Mesodermal cell (in vitro differentiated cells): ENCODE results near the gene THAP9.

Experiments used
- H3K27ac ChIP-seq: 2 replicates; pipeline ENCODE4 v1.7.0; 2013; ENCODE audit warnings: mild to moderate bottlenecking, low read depth, low read length, moderate library complexity; ENCODE audit not compliant: severe bottlenecking
- H3K36me3 ChIP-seq: 2 replicates; pipeline ENCODE4 v1.7.1; 2013; ENCODE audit warnings: mild to moderate bottlenecking, low read length, moderate library complexity; ENCODE audit not compliant: control insufficient read depth, insufficient read depth
- H3K4me1 ChIP-seq: one replicate; pipeline ENCODE4 v1.7.1; 2013; ENCODE audit warnings: mild to moderate bottlenecking, low read length; ENCODE audit not compliant: insufficient read depth, control insufficient read depth, poor library complexity, severe bottlenecking
- H3K4me3 ChIP-seq: 2 replicates; pipeline ENCODE4 v1.7.0; 2013; ENCODE audit warnings: low read length, control low read depth, mild to moderate bottlenecking; ENCODE audit not compliant: insufficient read depth, poor library complexity, severe bottlenecking; ENCODE audit errors: extremely low read depth
- H3K9me3 ChIP-seq: 2 replicates; pipeline ENCODE4 v1.7.1; 2013; ENCODE audit warnings: mild to moderate bottlenecking, low read length, moderate library complexity; ENCODE audit not compliant: control insufficient read depth
- WGBS, 2 experiments: methylation state at CpG; one replicate each; pipeline ENCODE4 v1.1.5; 2013; ENCODE audit warnings: missing lambda C conversion rate in 2 of 2; ENCODE audit not compliant: insufficient coverage in 2 of 2; 5-methylcytosine and 5-hydroxymethylcytosine counted together

The THAP9 gene

GRCh38 chr4:82918091-82918490 lies 17.6 kb downstream of the THAP9 start:
- Histone ChIP-seq H3K27ac (no peak overlapping the region), H3K9me3 (no peaks in the 10 kb centered on the region), H3K4me3 (no peak overlapping the region), H3K4me1 (no peaks in the 10 kb centered on the region), H3K36me3 (peaks cover 5% of the 10 kb centered on the region)
- 91 to 100% methylated on average over 7 of the region's 7 CpGs for WGBS, 2 experiments

GRCh38 chr4:82919386-82919785 lies 18.9 kb downstream of the THAP9 start:
- WGBS, 2 experiments, result 100% methylated on average over 1 of the region's 2 CpGs; no CpG with 5 or more reads in 1 of the 2 experiments
- Histone ChIP-seq H3K9me3 (no peaks in the 10 kb centered on the region), H3K36me3 (peaks cover 5% of the 10 kb centered on the region), H3K27ac (no peak overlapping the region), H3K4me1 (no peaks in the 10 kb centered on the region), H3K4me3 (no peak overlapping the region)

GRCh38 chr4:82921795-82922194 lies 21.3 kb downstream of the THAP9 start:
- Histone ChIP-seq H3K27ac (no peak overlapping the region), H3K9me3 (no peaks in the 10 kb centered on the region), H3K4me3 (no peak overlapping the region), H3K36me3 (peaks cover 10% of the 10 kb centered on the region), H3K4me1 (no peaks in the 10 kb centered on the region)

- H3K9me3 ChIP-seq, result no peaks in the 10 kb centered on the region
- no peak overlapping the region for H3K4me3 ChIP-seq
- 94% methylated on average over 2 of the region's 5 CpGs; no CpG with 5 or more reads in 1 of the 2 experiments for WGBS, 2 experiments
- H3K36me3 ChIP-seq, result peaks cover 44% of the 10 kb centered on the region
- no peaks in the 10 kb centered on the region for H3K4me1 ChIP-seq
- no peak overlapping the region for H3K27ac ChIP-seq
These were observed 30.6 kb downstream of the THAP9 start for GRCh38 chr4:82930848-82931755.

- peaks cover 70% of the 10 kb centered on the region for H3K36me3 ChIP-seq
- H3K4me1 ChIP-seq, result no peaks in the 10 kb centered on the region
- no peaks in the 10 kb centered on the region for H3K9me3 ChIP-seq
- no peak overlapping the region for H3K4me3 ChIP-seq
- no peak overlapping the region for H3K27ac ChIP-seq
These were observed 33.9 kb downstream of the THAP9 start for GRCh38 chr4:82934441-82934840.

GRCh38 chr4:82939414-82939813 lies 38.9 kb downstream of the THAP9 start:
- peaks cover 46% of the 10 kb centered on the region for H3K36me3 ChIP-seq
- no peak overlapping the region for H3K4me3 ChIP-seq
- no peaks in the 10 kb centered on the region for H3K4me1 ChIP-seq
- H3K9me3 ChIP-seq, result no peaks in the 10 kb centered on the region
- no peak overlapping the region for H3K27ac ChIP-seq
- WGBS, 2 experiments, result no CpG with 5 or more reads among the region's 2 CpGs

- Histone ChIP-seq H3K27ac (no peak overlapping the region), H3K36me3 (peaks cover 12% of the 10 kb centered on the region), H3K9me3 (no peaks in the 10 kb centered on the region), H3K4me1 (no peaks in the 10 kb centered on the region), H3K4me3 (no peak overlapping the region)
These were observed 47.0 kb downstream of the THAP9 start for GRCh38 chr4:82947498-82947897.

- no peak overlapping the region for H3K4me3 ChIP-seq
- WGBS, 2 experiments, result no CpG with 5 or more reads among the region's 1 CpG
- H3K36me3 ChIP-seq, result peaks cover 17% of the 10 kb centered on the region
- H3K4me1 ChIP-seq, result no peaks in the 10 kb centered on the region
- H3K27ac ChIP-seq, result no peak overlapping the region
- H3K9me3 ChIP-seq, result no peaks in the 10 kb centered on the region
These were observed 48.2 kb downstream of the THAP9 start for GRCh38 chr4:82948647-82949204.

- no CpG with 5 or more reads among the region's 2 CpGs for WGBS, 2 experiments
- peaks cover 5% of the 10 kb centered on the region for H3K36me3 ChIP-seq
- H3K9me3 ChIP-seq, result no peaks in the 10 kb centered on the region
- H3K27ac ChIP-seq, result no peak overlapping the region
- H3K4me1 ChIP-seq, result no peaks in the 10 kb centered on the region
- H3K4me3 ChIP-seq, result no peak overlapping the region
These were observed 50.7 kb downstream of the THAP9 start for GRCh38 chr4:82951196-82951595.

- WGBS, 2 experiments, result 100% methylated on average over 3 of the region's 4 CpGs; no CpG with 5 or more reads in 1 of the 2 experiments
- no peak overlapping the region for H3K27ac ChIP-seq
- H3K4me1 ChIP-seq, result no peaks in the 10 kb centered on the region
- H3K36me3 ChIP-seq, result peaks cover 17% of the 10 kb centered on the region
- H3K4me3 ChIP-seq, result no peak overlapping the region
- no peaks in the 10 kb centered on the region for H3K9me3 ChIP-seq
These were observed 53.7 kb downstream of the THAP9 start for GRCh38 chr4:82954212-82954611.

GRCh38 chr4:82957045-82957444 lies 56.5 kb downstream of the THAP9 start:
- Histone ChIP-seq H3K27ac (no peak overlapping the region), H3K4me1 (no peaks in the 10 kb centered on the region), H3K9me3 (no peaks in the 10 kb centered on the region), H3K4me3 (no peak overlapping the region), H3K36me3 (peaks cover 33% of the 10 kb centered on the region)
- WGBS, 2 experiments, result 100% methylated on average over 1 of the region's 1 CpG
